Measurements from ENCODE around the gene VSTM2L. TPM values are rescaled to one million over a fixed set of nuclear protein-coding genes. Genes with fewer than 3 reads are reported as not detected.

The VSTM2L gene
- total and polyA plus RNA-seq, 2 of the 4 experiments (the other 2 are of a cell fraction): 0.18 to 0.19 TPM

GRCh38 chr20:37969949-37970855, 67.3 kb downstream of the VSTM2L start (continued):
- no peak for TF ChIP-seq FOS (IDR thresholded peaks at IDR 0.05; ENCODE audit: low read depth, low read length)

DNA sequence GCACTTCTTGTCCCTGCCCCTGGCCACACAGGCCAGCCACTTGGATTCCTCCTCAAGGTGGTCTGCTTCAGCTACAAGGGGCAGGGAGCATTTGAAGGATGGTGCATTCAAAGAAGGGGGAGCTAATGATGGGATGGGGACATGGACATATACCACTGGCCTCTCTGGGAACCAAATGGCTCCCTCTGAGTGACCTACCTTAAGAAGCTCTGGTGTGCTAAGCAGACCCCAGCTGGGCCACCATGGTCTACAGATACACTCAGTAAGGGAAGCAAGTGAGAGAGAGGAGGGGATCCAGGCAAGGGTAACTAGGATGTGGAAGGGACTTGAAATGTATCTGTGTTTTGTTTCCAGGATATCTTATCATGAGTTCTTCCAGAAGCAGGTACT, 67.9 kb downstream of the VSTM2L start:
- dilution Hi-C loops (cut with HindIII; ENCODE audit: low sequenced_read_pairs, unreplicated experiment) (no loop called here), in situ Hi-C loops (cut with MboI; ENCODE audit: low sequenced_read_pairs) (no loop called here), intact Hi-C loops (cut with micrococcal nuclease) (no loop called here)
- Histone ChIP-seq H3K9me1 (ENCODE audit: insufficient read depth, low read length) (no peaks in the 10 kb centered on the region), H3K27me3 (ENCODE audit: control insufficient read depth, insufficient read depth, low read length) (peaks cover 6% of the 10 kb centered on the region), H2BK5ac (ENCODE audit: low read depth, low read length, poor library complexity, severe bottlenecking) (no peak overlapping the region), H4K20me1 (ENCODE audit: insufficient read depth, low read length) (no peaks in the 10 kb centered on the region), H3K18ac (ENCODE audit: low read depth, low read length) (no peak overlapping the region), H4K5ac (ENCODE audit: low read depth, low read length) (no peak overlapping the region), H3K9ac (ENCODE audit: low read depth, low read length) (no peak overlapping the region), H3K14ac (replicated peaks; ENCODE audit: low read depth, low read length) (no peak overlapping the region), H3K23ac (ENCODE audit: low read depth, low read length) (no peak overlapping the region), H2BK15ac (ENCODE audit: low read depth, low read length) (no peak overlapping the region), H4K8ac (ENCODE audit: low read depth in 2 of 2, low read length in 2 of 2) (no peak overlapping the region), H3K4me1 (ENCODE audit: control insufficient read depth, insufficient read depth, low read length) (no peaks in the 10 kb centered on the region), H3K36me3 (ENCODE audit: control insufficient read depth, insufficient read depth, low read length) (no peaks in the 10 kb centered on the region; the same call in 1 of the 2 replicates), H2AK5ac (ENCODE audit: low read depth, low read length) (no peak overlapping the region), H2BK120ac (ENCODE audit: low read depth, low read length) (no peak overlapping the region), H3K79me1 (ENCODE audit: low read depth in 1 of 2, low read length in 2 of 2) (no peaks in the 10 kb centered on the region), H4K91ac (ENCODE audit: insufficient read depth, low read depth, low read length) (no peak overlapping the region), H2AK9ac (replicated peaks; ENCODE audit: low read depth, low read length, poor library complexity) (no peak overlapping the region), H3K27ac (ENCODE audit: insufficient read depth, low read length) (no peak overlapping the region), H3K9me3 (ENCODE audit: control insufficient read depth, insufficient read depth, low read length) (no peaks in the 10 kb centered on the region), H3K4ac (ENCODE audit: low read depth, low read length) (no peak overlapping the region), H3K4me3 (ENCODE audit: insufficient read depth, low read depth, low read length) (no peak overlapping the region), H2AFZ (replicated peaks; ENCODE audit: low read length, poor library complexity) (peak overlapping the region; percentile 28), H3K56ac (ENCODE audit: extremely low read depth, insufficient read depth, low read length) (no peak overlapping the region), H3K4me2 (ENCODE audit: low read depth, low read length) (no peak overlapping the region), H2BK20ac (ENCODE audit: low read depth, low read length) (no peak overlapping the region)
- DNase-seq (no peak), ATAC-seq (ENCODE audit: low read depth) (no peak)
- CTCF ChIA-PET: no interaction called here
- POLR2A ChIA-PET (ENCODE audit: unreplicated experiment): no interaction called here
- no peak for TF ChIP-seq NFE2L2 (IDR thresholded peaks at IDR 0.05; ENCODE audit: low read depth, low read length)
- TF ChIP-seq CEBPB (IDR thresholded peaks at IDR 0.05; ENCODE audit: low read depth, low read length): no peak
- TF ChIP-seq SMC3 (IDR thresholded peaks at IDR 0.05; ENCODE audit: low read depth, low read length): no peak
- BruUV-seq (replicated peaks): no TSS peak
